ENCODE measurements around the gene TUBA4A. TPM values are rescaled to one million over a fixed set of nuclear protein-coding genes. Genes with fewer than 3 reads are reported as not detected.

The TUBA4A gene
- total RNA-seq, 1 donor: 25.6 TPM

GRCh38 chr2:219281588-219281987 lies 27.9 kb upstream of the TUBA4A start:
- DNase-seq (ENCODE audit: low read depth): no peak
- no peak overlapping the region for H3K4me3 ChIP-seq (ENCODE audit: low read depth, low read length)
- TF ChIP-seq CTCF (IDR thresholded peaks at IDR 0.05; ENCODE audit: insufficient read depth, low read length): no peak

GRCh38 chr2:219280651-219281050 lies 26.9 kb upstream of the TUBA4A start:
- DNase-seq (ENCODE audit: low read depth): no peak
- H3K4me3 ChIP-seq (ENCODE audit: low read depth, low read length): no peak overlapping the region
- no peak for TF ChIP-seq CTCF (IDR thresholded peaks at IDR 0.05; ENCODE audit: insufficient read depth, low read length)

- TF ChIP-seq CTCF (IDR thresholded peaks at IDR 0.05; ENCODE audit: insufficient read depth, low read length): no peak
- DNase-seq (ENCODE audit: low read depth): no peak
- peak overlapping the region; percentile 86 for H3K4me3 ChIP-seq (ENCODE audit: low read depth, low read length)
Observed at GRCh38 chr2:219279916-219280516, 26.3 kb upstream of the TUBA4A start.

- peak; percentile 99 for DNase-seq (ENCODE audit: low read depth)
- TF ChIP-seq CTCF (IDR thresholded peaks at IDR 0.05; ENCODE audit: insufficient read depth, low read length): peak; percentile 6
- peak within 1 kb of the TSS; percentile 86 for H3K4me3 ChIP-seq (ENCODE audit: low read depth, low read length)
Observed at GRCh38 chr2:219279151-219279915, 25.6 kb upstream of the TUBA4A start, which contains the start of gene DNAJB2. Gene DNAJB2, plus strand, starts transcription at chr2:219279366. Its CDS starts 468 bp downstream, at chr2:219279834.

- no peak for DNase-seq (ENCODE audit: low read depth)
Observed at GRCh38 chr2:219278655-219279150, 25.0 kb upstream of the TUBA4A start.

More at GRCh38 chr2:219278655-219279150, 25.0 kb upstream of the TUBA4A start:
- TF ChIP-seq CTCF (IDR thresholded peaks at IDR 0.05; ENCODE audit: insufficient read depth, low read length): peak; percentile 9
- peak overlapping the region; percentile 41 for H3K4me3 ChIP-seq (ENCODE audit: low read depth, low read length)

All from fibroblast of the aortic adventitia (primary cell).